Pancreas (tissue), 10 donors: ENCODE data around the gene SAMM50. TPM values are rescaled to one million over a fixed set of nuclear protein-coding genes. Genes with fewer than 3 reads are reported as not detected.

ENCODE experiments used
- ATAC-seq, 4 donors: fragments of 200-7000 bp; cut with Tn5 transposase; one replicate each; pipeline versions ENCODE4 v1.8.0 to v1.9.1; 2020; ENCODE audit warnings: mild to moderate bottlenecking in 4 of 4, moderate library complexity in 4 of 4
- DNase-seq, 6 donors: peaks; one replicate each; pipeline ENCODE4 v3.0.0-alpha.2; 2020
- FAIRE-seq: peaks from 2 replicates; lab custom pipeline; 2012; peaks lifted over from hg19 to GRCh38; lab: Jason Lieb, UNC
- H3K27ac ChIP-seq, 4 donors: fragments of 200-600 bp; sonication (generic); 1 replicate in 3 of 4; 2 replicates in 1 of 4; pipeline versions ENCODE4 v1.5.0 to v1.8.0; 2020
- H3K27me3 ChIP-seq, 4 donors: fragments of 200-600 bp; one replicate each; pipeline ENCODE4 v1.8.0; 2021
- H3K36me3 ChIP-seq, 3 donors: fragments of 200-600 bp; sonication (generic) in 1 of 3; one replicate each; pipeline versions ENCODE4 v1.5.0 to v1.8.0; 2020 to 2021
- H3K4me1 ChIP-seq, 3 donors: fragments of 200-600 bp; one replicate each; pipeline ENCODE4 v1.8.0; 2021
- H3K4me3 ChIP-seq, 4 donors: fragments of 200-600 bp; sonication (generic) in 2 of 4; one replicate each; pipeline versions ENCODE4 v1.5.0 to v1.8.0; 2020 to 2021
- H3K9me3 ChIP-seq, 4 donors: fragments of 200-600 bp; one replicate each; pipeline ENCODE4 v1.8.0; 2021
- WGBS, 2 donors: extraction: QIAGEN DNeasy Blood & Tissue Kit; methylation state at CpG; one replicate each; pipeline ENCODE4 v1.1.7; 2013; 5-methylcytosine and 5-hydroxymethylcytosine counted together
- intact Hi-C, 3 donors: fragments of 100-400 bp; cut with DNase I; formaldehyde crosslinking; loops; one replicate each; pipeline versions ENCODE4 v1.11.1 to v1.14.2; 2022
- polyA plus RNA-seq, 2 donors: library from polyadenylated mRNA; stranded (reverse); fragments of 200-250 nt; gene quantifications; one replicate each; pipeline ENCODE4 v1.2.3, GENCODE V29; 2013
- total RNA-seq, 6 donors: library from RNA; stranded (reverse); fragmentation: NEBNext Ultra II Directional in 4 of 6; extraction: Animal tissue kit (Norgen Biotek cat#: 25700) in 4 of 6; gene quantifications; one replicate each; pipeline versions ENCODE4 v1.2.1 to v1.2.4, GENCODE V29; 2021 to 2023
- TF ChIP-seq, protein P1 (sequence below), 4 donors: fragments of 200-600 bp; sonication (generic) in 3 of 4; IDR thresholded peaks; one replicate each; pipeline versions ENCODE4 v1.5.0 to v1.8.0; 2021; ENCODE audit warnings: antibody characterized with exemption in 4 of 4
- donor health status: healthy with polysubstance abuse.
- donor health status: DM: no; HTN: no; CAD: no; lungs with moderate emphysema.
- donor health status: DM: no; HTN: no; CAD: no.
- donor health status: control.
- donor health status: control.
- donor health status: Bipolar disorder and iron deficiency.
- donor health status: DM: yes; HTN: yes; CAD: no.
- donor health status: DM: no; HTN: no; CAD: no.
- donor health status: DM: no; HTN: no; CAD: no.
- donor health status: DM: yes; HTN: yes; CAD: no.

SAMM50 gene
- total and polyA plus RNA-seq, 8 donors, result 9.1 to 24.4 (median 17.5) TPM

DNA sequence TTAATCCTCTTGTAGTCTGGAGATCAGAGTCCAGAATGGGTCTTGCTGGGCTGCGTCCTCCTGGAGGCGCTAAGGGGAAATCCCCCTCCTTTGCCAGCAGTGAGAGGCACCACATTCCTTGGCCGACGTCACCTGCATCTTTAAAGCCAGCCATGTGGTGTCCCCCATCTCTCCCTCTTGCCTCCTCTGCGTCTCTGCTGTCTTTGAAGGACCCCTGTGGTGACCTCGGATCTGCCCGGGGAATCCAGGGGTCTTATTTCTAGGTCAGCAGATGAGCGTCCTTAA, 41.7 kb downstream of the SAMM50 start:
- no peak for DNase-seq
- TF ChIP-seq, protein P1, sequence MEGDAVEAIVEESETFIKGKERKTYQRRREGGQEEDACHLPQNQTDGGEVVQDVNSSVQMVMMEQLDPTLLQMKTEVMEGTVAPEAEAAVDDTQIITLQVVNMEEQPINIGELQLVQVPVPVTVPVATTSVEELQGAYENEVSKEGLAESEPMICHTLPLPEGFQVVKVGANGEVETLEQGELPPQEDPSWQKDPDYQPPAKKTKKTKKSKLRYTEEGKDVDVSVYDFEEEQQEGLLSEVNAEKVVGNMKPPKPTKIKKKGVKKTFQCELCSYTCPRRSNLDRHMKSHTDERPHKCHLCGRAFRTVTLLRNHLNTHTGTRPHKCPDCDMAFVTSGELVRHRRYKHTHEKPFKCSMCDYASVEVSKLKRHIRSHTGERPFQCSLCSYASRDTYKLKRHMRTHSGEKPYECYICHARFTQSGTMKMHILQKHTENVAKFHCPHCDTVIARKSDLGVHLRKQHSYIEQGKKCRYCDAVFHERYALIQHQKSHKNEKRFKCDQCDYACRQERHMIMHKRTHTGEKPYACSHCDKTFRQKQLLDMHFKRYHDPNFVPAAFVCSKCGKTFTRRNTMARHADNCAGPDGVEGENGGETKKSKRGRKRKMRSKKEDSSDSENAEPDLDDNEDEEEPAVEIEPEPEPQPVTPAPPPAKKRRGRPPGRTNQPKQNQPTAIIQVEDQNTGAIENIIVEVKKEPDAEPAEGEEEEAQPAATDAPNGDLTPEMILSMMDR (IDR thresholded peaks at IDR 0.05), result no peak
- H3K4me1 ChIP-seq, result no peaks in the 10 kb centered on the region
- H3K4me3 ChIP-seq, result no peak overlapping the region
- peaks cover 4 to 43% (median 6%) of the 10 kb centered on the region in 3 donors for H3K36me3 ChIP-seq
- no peak overlapping the region for H3K27ac ChIP-seq
- no peaks in the 10 kb centered on the region for H3K27me3 ChIP-seq
- intact Hi-C loops, result loop anchor here in 1 of 3 donors (10.0 kb wide), 1 partner anchor 628 kb away; no protein-coding TSS in a partner anchor
- 88 to 91% methylated on average over 8 of the region's 8 CpGs for WGBS, 2 donors
- FAIRE-seq, result no peak
- no peak for ATAC-seq
- no peaks in the 10 kb centered on the region for H3K9me3 ChIP-seq

DNA sequence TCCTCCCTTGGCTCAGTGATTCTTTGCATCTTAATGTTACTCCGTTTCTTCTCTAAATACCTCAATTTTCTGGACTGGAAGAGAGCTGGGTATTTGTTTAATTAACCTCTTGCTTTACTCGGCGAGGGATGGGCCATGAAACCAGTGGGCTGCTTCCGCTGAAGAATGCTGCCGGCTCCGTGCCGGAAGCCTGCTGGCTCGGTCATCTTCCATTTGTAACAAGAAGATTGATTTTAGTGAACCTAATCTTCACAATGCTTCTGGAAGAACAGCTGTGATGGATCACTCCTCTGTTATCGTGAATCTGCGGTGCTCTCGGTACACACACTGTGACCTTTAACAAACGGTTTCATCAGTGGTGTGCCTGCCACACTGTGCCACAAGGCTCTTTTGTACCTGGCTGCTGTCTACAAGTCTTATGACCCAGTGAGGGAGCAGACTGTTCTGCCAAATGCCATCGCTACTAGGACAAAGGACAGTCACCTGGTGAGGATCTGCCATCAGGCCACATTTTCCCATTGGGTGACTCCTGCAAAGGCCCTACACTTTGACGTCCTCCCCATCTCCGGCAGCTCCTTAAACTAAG, 43.5 kb downstream of the SAMM50 start:
- TF ChIP-seq, protein P1 (IDR thresholded peaks at IDR 0.05), result no peak
- intact Hi-C loops, result loop anchor here in 1 of 3 donors (10.0 kb wide), 1 partner anchor 626 kb away; no protein-coding TSS in a partner anchor
- Histone ChIP-seq H3K36me3 (peaks cover 0 to 31% (median 4%) of the 10 kb centered on the region in 3 donors), H3K4me3 (no peak overlapping the region), H3K27ac (no peak overlapping the region), H3K27me3 (no peaks in the 10 kb centered on the region), H3K4me1 (no peaks in the 10 kb centered on the region), H3K9me3 (no peaks in the 10 kb centered on the region)
- ATAC-seq, result no peak
- no peak for DNase-seq
- FAIRE-seq, result no peak
- 88 to 91% methylated on average over 15 of the region's 15 CpGs for whole genome bisulfite sequencing, 2 donors

DNA sequence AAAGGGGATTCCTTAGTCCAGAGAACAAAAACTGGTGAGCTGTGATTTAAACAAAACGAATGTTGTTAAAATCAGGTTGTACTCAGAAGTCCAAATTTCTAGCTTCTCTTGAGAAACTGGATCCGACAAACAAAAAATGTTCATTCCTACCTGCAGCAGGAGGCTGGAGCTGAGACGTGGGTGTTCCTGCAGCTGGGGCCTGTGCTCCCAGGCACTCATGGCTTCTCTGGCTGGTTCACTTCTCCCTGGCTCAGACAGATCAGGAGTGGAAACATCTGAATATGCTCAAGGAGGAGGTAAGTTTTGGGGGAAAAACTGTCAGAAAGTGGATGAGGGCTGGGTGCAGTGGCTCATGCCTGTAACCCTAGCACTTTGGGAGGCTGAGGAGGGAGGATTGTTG, 44.1 kb downstream of the SAMM50 start:
- TF ChIP-seq, protein P1 (IDR thresholded peaks at IDR 0.05), result no peak
- no peak for DNase-seq
- no peaks in the 10 kb centered on the region for H3K27me3 ChIP-seq
- WGBS, 2 donors, result 88 to 93% methylated on average over 3 of the region's 3 CpGs
- H3K36me3 ChIP-seq, result peaks cover 0 to 31% (median 4%) of the 10 kb centered on the region in 3 donors
- no peak for FAIRE-seq
- no peaks in the 10 kb centered on the region for H3K4me1 ChIP-seq
- H3K27ac ChIP-seq, result no peak overlapping the region
- no peak for ATAC-seq
- H3K9me3 ChIP-seq, result no peaks in the 10 kb centered on the region
- intact Hi-C loops, result loop anchor here in 1 of 3 donors (10.0 kb wide), 1 partner anchor 625 kb away; no protein-coding TSS in a partner anchor
- H3K4me3 ChIP-seq, result no peak overlapping the region

DNA sequence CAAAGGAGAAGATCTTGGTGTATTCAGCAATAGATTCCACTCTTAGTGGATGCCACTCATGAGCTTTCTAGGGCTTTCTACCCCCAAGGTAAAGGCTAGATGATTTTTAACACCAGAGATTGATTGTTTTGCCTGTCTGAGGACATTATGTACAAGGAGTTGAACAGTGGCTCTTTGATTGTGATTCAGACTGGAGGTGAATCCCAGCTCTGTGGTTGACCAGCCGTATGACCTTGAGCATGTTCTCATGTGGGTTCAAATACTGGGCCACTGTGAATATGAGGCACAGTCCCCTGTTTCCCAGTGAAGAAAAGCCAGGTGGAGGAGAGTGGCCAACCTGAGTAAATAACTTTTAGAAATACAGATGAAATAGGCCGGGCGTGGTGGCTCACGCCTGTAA, 44.9 kb downstream of the SAMM50 start:
- no peak for FAIRE-seq
- TF ChIP-seq, protein P1 (IDR thresholded peaks at IDR 0.05), result no peak
- no peaks in the 10 kb centered on the region for H3K4me1 ChIP-seq
- no peak for DNase-seq
- H3K4me3 ChIP-seq, result no peak overlapping the region
- H3K36me3 ChIP-seq, result peaks cover 0 to 27% (median 4%) of the 10 kb centered on the region in 3 donors
- no peak overlapping the region for H3K27ac ChIP-seq
- no peaks in the 10 kb centered on the region for H3K9me3 ChIP-seq
- ATAC-seq, result no peak
- H3K27me3 ChIP-seq, result no peaks in the 10 kb centered on the region
- intact Hi-C loops, result no loop called here
- whole genome bisulfite sequencing, 2 donors, result 90% methylated on average over 4 of the region's 4 CpGs

DNA sequence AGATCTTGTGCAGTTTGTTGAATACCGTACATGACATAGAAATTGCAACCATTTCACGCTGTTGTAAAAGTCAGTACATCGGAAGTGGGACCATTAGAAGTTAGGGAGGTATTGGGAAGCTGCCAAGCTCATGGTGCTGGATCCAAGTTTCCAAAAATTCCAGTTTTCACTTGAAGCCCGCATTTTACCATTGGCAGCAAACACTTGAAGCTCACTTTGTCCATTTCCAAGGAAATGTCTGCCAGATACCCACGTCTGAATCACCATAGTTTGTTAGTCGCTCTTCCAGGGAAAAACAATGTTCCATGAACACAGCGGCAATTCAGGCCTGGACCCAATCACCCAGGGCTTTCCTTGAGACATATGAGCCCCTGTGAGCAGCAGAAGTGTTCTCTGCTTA, 46.3 kb downstream of the SAMM50 start:
- TF ChIP-seq, protein P1 (IDR thresholded peaks at IDR 0.05), result no peak
- no peaks in the 10 kb centered on the region for H3K4me1 ChIP-seq
- H3K4me3 ChIP-seq, result no peak overlapping the region
- H3K27ac ChIP-seq, result no peak overlapping the region
- H3K36me3 ChIP-seq, result peaks cover 0 to 19% (median 4%) of the 10 kb centered on the region in 3 donors
- intact Hi-C loops, result no loop called here
- no peaks in the 10 kb centered on the region for H3K27me3 ChIP-seq
- WGBS, 2 donors, result 91 to 97% methylated on average over 7 of the region's 7 CpGs
- ATAC-seq, result no peak
- no peaks in the 10 kb centered on the region for H3K9me3 ChIP-seq
- FAIRE-seq, result no peak
- no peak for DNase-seq
